HFFc6 (cell line): ENCODE results near the gene AMBN. TPM values are rescaled to one million over a fixed set of nuclear protein-coding genes. Genes with fewer than 3 reads are reported as not detected.

ENCODE experiments used
- DNase-seq: peaks from one replicate; pipeline ENCODE4 v3.0.0-alpha.2; 2018
- H3K27ac Mint-ChIP-seq: 2 replicates; pipeline ENCODE4 v1.8.0; 2020; ENCODE audit warnings: mild to moderate bottlenecking, mixed read lengths
- H3K27me3 Mint-ChIP-seq: 2 replicates; pipeline ENCODE4 v1.8.0; 2021; ENCODE audit warnings: mild to moderate bottlenecking, moderate library complexity, mixed read lengths; ENCODE audit not compliant: insufficient read depth
- H3K36me3 Mint-ChIP-seq: 2 replicates; pipeline ENCODE4 v1.8.0; 2021; ENCODE audit warnings: low read depth, mixed read lengths
- H3K4me1 Mint-ChIP-seq: 2 replicates; pipeline ENCODE4 v1.8.0; 2020; ENCODE audit warnings: low read depth, mixed read lengths
- H3K4me3 Mint-ChIP-seq: 2 replicates; pipeline ENCODE4 v1.8.0; 2020; ENCODE audit warnings: mild to moderate bottlenecking, moderate library complexity, mixed read lengths
- H3K9me3 Mint-ChIP-seq: 2 replicates; pipeline ENCODE4 v1.8.0; 2020; ENCODE audit warnings: mild to moderate bottlenecking, mixed read lengths
- CTCF ChIP-seq: fragments of 200-600 bp; sonication (generic); IDR thresholded peaks from 2 replicates; pipeline ENCODE4 v1.5.0; 2021; ENCODE audit warnings: antibody characterized with exemption, mild to moderate bottlenecking
- total RNA-seq, 6 experiments: library from RNA; stranded (reverse); fragmentation: NEBNext Ultra II Directional; extraction: Animal tissue kit (Norgen Biotek cat#: 25700); gene quantifications; 2 replicates in 1 of 6; 3 replicates in 5 of 6; pipeline ENCODE4 v1.2.3, GENCODE V29; 2021

AMBN gene
- total RNA-seq, 6 experiments from 2014 or later: not detected

- no peak overlapping the region for H3K27ac Mint-ChIP-seq
- TF ChIP-seq CTCF: no peak
- H3K4me1 Mint-ChIP-seq: peaks cover 8% of the 10 kb centered on the region
- no peaks in the 10 kb centered on the region for H3K36me3 Mint-ChIP-seq
- H3K9me3 Mint-ChIP-seq: no peaks in the 10 kb centered on the region
- no peak for DNase-seq
- H3K27me3 Mint-ChIP-seq: peaks cover 4% of the 10 kb centered on the region; the same call in 1 of the 2 replicates
- no peak overlapping the region for H3K4me3 Mint-ChIP-seq
Measured at GRCh38 chr4:70607334-70607853, 15.3 kb downstream of the AMBN start.

GRCh38 chr4:70608324-70608723, 16.3 kb downstream of the AMBN start:
- Mint-ChIP-seq H3K36me3 (no peaks in the 10 kb centered on the region), H3K9me3 (no peaks in the 10 kb centered on the region), H3K27me3 (peaks cover 4% of the 10 kb centered on the region; the same call in 1 of the 2 replicates), H3K4me3 (no peak overlapping the region), H3K27ac (no peak overlapping the region), H3K4me1 (peaks cover 16% of the 10 kb centered on the region)
- TF ChIP-seq CTCF: no peak
- no peak for DNase-seq

GRCh38 chr4:70613306-70614183, 21.5 kb downstream of the AMBN start:
- no peak for TF ChIP-seq CTCF
- H3K27ac Mint-ChIP-seq: peak overlapping the region; percentile 8; the same call in 1 of the 2 replicates
- no peaks in the 10 kb centered on the region for H3K9me3 Mint-ChIP-seq
- H3K36me3 Mint-ChIP-seq: no peaks in the 10 kb centered on the region
- peaks cover 19% of the 10 kb centered on the region for H3K4me1 Mint-ChIP-seq
- H3K27me3 Mint-ChIP-seq: peaks cover 2% of the 10 kb centered on the region; the same call in 1 of the 2 replicates
- DNase-seq: no peak
- H3K4me3 Mint-ChIP-seq: peak overlapping the region; percentile 84

- DNase-seq: no peak
Measured at GRCh38 chr4:70614184-70614555, 22.1 kb downstream of the AMBN start.

GRCh38 chr4:70619288-70619687, 27.2 kb downstream of the AMBN start:
- no peaks in the 10 kb centered on the region for H3K36me3 Mint-ChIP-seq
- no peaks in the 10 kb centered on the region; the same call in 1 of the 2 replicates for H3K27me3 Mint-ChIP-seq
- no peaks in the 10 kb centered on the region for H3K9me3 Mint-ChIP-seq
- H3K4me1 Mint-ChIP-seq: peaks cover 2% of the 10 kb centered on the region
- no peak for DNase-seq
- TF ChIP-seq CTCF: no peak
- no peak overlapping the region for H3K27ac Mint-ChIP-seq
- no peak overlapping the region for H3K4me3 Mint-ChIP-seq

More at GRCh38 chr4:70614184-70614555, 22.1 kb downstream of the AMBN start:
- TF ChIP-seq CTCF: no peak
- H3K4me1 Mint-ChIP-seq: peaks cover 19% of the 10 kb centered on the region
- peak overlapping the region; percentile 8; the same call in 1 of the 2 replicates for H3K27ac Mint-ChIP-seq
- no peaks in the 10 kb centered on the region for H3K9me3 Mint-ChIP-seq
- peak overlapping the region; percentile 84 for H3K4me3 Mint-ChIP-seq
- H3K27me3 Mint-ChIP-seq: peaks cover 2% of the 10 kb centered on the region; the same call in 1 of the 2 replicates
- no peaks in the 10 kb centered on the region for H3K36me3 Mint-ChIP-seq
